HG03520 (cell line): ENCODE measurements around the gene ZNF133.
"Not testable (repeated sequence)": the region's sequence is repeated elsewhere in the genome, so short reads cannot be mapped to it uniquely, and the experiment has no call there.

Source experiments
- ATAC-seq: cut with Tn5 transposase; IDR thresholded peaks from one replicate; pipeline ENCODE4 v1.9.1; 2021; ENCODE audit warnings: mild to moderate bottlenecking, moderate library complexity; ENCODE audit not compliant: unreplicated experiment

The ZNF133 gene

DNA sequence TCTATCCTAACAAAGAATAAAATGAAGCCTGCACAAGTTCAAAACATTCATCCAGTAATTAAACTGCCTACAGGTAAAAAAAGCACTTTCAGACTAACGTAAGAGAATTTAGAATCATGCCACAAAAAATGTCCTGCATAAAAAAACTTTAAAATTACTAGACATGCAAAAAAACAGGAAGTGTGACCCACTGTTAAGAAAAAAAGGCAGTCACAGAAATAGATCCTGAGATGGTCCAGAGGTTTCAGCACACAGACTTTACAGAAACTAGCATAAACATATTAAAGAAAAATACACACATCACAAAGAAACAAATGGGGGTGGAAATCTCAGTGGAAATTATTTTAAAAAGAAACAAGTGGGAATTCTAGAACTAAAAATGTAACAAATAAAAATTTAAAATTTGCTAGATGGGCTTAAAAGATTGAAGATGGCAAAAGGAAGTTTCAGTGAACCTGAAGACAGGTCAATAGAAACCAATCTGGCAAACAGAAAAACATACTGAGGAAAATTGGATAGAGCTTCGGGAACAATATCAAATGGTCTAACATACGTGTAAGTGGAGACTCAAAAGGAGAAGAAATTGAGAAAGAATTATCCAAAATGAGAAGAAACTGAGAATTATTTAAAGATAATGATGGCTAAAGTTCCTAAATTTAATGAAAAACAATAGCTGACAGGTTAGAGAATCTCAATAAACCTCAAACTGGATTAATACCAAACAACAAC is 3.4 kb upstream of the ZNF133 start:
- ATAC-seq = no peak

DNA sequence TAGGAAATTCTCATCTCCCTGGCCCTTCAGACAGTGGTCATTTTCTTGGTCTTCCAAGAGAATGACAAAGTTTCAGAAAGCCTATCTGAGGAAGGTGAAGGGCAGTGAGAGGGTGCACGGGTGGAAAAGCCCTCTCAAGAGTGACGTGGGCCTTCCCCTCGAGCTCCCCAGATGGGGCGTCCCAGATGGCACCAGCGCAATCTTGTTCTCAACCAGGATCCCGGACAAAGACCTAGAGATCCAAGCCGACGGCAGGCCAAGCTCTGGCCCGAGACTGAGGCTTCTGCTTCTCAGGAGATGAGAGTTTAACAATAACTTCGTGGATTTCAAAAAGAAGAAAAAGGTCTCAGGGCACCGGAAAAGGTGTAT is 797 bp upstream of the ZNF133 start:
- ATAC-seq = no peak

DNA sequence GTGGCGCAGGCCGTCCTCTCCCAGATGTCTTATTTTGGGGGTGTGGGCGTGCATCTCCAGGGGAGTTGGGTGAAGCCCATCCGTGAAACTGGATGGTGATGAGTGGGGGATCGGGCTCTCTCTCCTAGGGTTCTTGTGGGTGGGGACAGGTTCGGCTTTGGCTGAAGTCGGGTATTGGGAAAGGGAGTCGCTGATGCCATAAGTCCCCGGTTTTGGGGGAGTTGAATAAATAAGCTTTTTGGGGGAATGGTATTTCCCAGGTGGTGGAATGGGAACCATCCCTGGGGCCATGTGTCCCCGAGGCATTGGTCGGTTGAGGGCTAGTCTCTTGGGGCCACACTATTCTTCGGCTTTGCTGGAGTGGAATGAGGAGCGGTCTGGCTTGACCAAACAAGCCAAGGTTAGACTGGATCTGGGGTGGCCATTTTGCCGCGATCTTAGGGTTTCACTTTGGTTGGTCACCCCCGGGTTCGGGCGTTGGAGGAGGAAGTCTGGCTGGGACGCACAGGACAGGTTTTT is 481 bp downstream of the ZNF133 start:
- ATAC-seq = no peak

DNA sequence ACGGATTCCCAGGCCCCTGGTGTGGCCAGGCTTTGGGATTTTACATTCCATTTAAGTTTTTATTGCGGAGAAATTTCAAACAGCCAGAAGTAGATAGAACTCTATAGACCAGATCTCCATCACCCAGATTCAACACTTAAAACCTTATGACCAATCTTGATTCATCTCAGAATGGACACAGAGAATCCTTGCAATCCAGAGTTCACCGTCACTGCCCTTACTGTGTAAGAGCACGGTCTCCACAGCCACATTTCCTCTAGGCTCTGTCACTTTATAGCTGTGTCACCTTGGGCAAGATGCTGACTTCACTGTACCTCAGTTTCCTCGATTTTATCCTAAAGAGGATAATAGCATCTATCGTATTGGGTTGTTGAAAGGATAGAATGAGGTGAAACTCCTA is 979 bp downstream of the ZNF133 start:
- no peak for ATAC-seq

DNA sequence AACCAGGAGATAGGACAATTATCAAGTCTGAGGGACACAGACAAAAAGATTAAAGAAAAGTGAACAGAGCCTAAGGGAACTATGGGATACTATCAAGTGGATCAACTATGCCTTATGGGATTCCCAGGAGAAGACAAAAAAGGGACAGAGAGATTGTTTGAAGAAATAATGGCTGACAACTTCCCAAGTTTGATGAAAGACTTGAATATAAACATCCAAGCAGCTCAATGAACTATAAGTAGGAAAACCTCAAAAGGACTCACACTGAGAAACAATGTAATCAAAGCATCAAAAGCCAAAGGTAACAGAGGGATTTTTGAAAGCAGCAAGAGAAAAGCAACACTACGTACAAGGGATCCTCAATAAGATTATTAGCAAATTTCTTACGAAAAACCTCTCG is 11.0 kb downstream of the ZNF133 start:
- no peak for ATAC-seq

DNA sequence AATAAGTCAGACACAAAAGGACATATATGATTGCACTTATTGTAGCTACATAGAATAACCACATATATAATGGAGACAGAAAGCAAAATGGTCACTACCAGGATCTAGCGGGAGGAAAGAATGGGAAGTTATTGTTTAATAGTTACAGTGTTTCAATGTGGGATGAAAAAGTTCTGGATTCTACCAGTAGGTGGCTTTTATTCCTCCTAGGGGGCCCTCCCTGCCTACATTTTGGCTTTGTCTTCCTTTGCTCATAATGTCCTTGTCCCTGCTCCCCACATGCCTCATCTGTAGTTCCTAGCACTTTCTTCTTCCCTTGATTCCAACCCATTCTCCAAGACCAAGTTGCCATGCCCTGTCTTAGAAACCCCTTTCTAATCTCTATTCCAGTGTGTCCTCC is 16.3 kb downstream of the ZNF133 start:
- ATAC-seq = no peak

DNA sequence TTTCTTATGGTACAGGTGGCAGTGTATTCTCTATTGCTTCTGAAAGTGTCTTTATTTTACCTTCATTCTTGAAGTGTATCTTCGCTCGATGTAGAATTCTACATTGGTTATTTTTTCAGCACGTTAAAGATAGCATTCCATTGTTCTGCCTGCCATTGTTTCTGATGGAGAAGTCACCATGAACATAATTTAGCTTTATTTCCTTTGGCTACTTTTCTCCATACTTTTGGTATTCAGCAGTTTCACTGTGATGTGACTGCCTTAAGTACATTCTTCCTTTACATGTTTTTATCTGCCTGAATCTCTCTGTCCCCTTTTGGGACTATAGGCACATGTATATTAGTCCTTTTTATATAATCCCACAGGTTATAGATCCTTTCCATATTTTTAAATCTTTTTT is 19.0 kb downstream of the ZNF133 start:
- ATAC-seq = no peak

DNA sequence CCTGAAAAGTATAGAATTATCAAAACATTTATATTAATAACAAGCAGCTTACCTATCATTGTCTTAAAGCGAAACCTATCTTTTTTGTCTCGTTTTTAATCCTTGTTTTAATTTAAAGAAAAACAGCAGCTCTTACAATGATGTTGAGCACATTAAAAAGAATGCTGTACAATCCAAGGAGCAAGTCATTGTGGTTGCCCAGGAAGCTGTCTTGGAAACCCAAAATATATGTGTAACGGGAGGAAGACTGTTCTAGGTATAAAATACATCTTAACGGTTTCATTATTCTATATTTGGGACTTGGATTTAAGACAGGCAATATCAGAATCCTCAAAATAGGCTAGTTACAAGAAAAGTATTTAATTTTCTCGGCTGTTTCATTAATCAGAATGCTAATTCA is 21.7 kb downstream of the ZNF133 start:
- ATAC-seq = no peak

DNA sequence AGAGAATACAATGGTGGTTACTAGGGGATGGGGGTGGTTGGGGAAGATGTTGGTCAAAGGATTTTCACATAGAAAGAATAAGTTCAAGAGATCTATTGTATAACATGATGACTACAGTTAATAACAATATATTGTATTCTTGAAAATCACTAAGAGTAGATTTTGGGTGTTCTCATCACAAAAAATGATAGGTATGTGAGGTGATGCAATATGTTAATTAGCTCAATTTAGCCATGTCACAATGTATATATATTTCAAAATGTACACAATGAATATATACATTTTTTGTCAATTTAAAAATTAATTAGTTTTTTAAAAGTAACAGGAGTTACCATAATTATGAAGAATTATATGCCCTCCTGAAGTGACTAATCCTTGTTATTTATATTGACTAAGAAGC is 22.3 kb downstream of the ZNF133 start:
- ATAC-seq = no peak

DNA sequence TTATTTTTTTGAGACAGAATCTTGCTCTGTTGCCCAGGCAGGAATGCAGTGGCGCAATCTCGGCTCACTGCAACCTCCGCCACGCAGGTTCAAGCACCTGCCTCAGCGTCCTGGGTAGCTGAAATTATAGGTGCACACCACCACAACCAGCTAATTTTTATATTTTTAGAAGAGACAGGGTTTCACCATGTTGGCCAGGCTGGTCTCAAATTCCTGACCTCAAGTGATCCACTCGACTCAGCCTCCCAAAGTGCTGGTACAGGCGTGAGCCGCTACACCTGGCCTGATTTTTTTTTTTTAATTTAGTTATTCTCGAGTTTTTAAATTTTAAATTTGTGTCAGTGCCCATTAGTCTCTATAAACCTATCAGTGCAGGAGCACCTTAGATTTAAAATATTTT is 24.4 kb downstream of the ZNF133 start:
- ATAC-seq = no peak

DNA sequence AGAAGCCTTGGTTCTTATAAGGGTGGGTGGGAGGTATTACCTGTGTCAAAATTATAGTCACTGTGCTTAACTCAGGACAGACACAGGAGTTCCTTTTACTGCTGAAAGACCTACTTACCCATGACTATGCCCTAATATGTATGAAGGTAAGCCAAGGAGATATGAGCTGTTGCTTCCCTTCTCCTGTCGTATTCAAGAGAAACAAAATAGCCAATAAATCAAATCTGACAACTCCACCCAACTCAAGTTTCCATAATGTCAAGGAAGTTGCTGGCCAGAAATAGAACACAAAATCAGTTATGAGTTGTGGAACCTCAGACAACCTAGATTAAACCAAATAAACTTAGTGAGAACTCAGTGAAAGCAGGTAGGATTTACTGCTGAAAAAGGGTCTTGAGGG is 25.1 kb downstream of the ZNF133 start:
- ATAC-seq = no peak

DNA sequence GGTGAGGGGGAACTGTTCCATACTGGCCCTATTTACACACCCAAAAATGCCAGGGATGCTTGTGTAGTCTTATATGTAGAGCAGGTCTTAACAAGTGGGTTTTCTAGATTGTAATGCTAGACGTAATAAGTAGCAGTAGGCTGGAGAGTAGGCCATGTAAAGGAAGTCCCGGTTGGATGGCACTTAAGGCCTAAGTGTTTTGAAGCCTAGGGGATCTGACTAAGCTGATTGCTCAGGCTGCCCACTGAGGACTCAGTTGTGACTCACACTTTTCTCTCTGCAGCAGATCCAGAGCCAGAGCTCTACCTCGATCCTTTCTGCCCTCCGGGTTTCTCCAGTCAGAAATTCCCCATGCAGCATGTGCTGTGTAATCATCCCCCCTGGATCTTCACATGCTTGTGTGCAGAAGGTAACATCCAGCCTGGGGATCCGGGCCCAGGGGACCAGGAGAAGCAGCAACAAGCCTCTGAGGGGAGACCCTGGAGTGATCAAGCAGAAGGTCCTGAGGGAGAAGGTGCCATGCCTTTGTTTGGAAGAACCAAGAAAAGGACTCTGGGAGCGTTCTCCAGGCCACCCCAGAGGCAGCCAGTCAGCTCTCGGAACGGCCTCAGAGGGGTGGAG is 26.6 kb downstream of the ZNF133 start:
- ATAC-seq = no peak

DNA sequence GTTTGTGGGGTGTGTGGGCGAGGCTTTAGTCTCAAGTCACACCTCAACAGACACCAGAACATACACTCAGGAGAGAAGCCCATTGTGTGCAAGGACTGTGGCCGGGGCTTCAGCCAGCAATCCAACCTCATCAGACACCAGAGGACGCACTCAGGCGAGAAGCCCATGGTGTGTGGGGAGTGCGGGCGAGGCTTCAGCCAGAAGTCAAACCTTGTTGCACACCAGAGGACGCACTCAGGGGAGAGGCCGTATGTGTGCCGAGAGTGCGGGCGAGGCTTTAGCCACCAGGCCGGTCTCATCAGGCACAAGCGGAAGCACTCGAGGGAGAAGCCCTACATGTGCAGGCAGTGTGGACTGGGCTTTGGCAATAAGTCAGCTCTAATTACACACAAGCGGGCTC is 27.8 kb downstream of the ZNF133 start:
- no peak for ATAC-seq

DNA sequence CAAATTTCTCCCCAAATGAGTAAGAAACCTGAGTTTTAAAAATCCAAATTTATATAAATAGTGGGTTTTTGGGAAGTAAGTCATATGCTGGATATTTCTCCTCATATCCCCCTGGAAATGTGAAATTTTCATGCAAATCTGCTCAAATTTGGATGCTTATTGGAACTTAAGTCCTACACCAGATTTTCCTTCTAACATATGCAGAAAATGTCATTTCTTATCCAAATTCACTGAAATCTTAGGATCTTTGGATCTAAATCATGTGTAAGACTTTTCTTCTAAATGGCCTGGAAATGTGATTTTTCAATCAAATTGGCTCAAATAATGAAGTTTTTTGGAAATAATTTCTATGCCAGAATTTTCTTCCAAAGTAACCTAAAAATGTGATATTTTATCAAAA is 33.0 kb downstream of the ZNF133 start:
- no peak for ATAC-seq

DNA sequence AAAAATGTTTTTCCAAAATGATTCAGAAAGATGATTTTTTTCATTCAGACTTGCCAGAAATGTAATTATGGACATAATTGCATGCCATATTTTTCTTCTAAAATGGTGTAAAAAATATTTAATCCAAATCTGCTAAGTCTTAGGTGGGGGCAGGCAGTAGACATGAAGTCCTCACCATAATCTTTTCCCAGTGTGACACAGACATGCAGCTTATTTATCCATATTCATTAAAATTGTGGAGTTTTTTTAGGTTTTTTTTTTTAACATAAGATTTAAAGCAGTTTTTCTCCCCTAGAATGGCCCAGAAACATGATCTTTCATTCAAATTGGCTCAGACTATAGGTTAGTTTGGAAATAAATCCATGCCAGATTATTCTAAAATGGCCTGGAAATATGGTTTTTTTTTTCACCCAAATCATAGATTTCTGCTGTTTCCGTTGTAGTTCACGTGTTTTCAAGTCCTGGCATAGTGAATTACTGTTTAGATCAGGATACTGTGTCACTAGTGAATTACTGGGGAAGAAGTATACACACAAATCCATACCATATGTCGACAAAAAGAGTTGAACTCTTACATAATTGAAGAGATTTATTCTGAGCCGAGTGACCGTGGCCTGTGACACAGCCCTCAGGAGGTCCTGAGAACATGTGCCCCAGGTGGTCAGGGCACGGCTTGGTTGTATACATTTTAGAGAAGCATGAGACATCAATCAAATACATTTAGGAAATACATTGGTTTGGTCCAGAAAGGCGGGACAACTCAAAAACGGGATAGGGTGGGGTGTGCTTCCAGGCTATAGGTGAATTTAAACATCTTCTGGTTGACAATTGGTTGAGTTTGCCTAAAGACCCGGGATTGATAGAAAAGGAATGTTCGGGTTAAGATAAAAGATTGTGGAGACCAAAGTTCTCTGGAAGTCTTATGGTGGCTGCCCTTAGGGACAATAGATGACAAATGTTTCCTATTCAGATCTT is 33.9 kb downstream of the ZNF133 start:
- ATAC-seq = no peak

DNA sequence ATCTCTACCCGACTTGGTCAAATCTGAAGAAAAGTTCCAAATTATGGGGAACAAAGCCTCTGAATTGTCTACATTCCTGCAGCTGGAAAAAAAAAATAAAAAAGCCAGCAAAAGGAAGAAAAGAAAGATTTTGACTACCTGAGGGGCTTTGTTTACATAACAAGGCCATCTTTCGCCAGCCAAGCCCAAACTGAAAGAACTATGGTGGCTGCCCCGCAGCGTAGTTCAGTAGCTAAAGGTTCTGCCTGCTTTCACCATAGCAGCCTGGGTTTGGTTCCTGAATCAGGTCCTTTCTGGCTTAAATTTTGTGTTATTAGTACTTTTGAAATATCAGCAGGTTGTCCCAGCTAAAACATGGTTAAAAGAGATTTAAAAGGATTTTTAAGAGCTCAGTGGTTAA is 35.4 kb downstream of the ZNF133 start:
- no peak for ATAC-seq

DNA sequence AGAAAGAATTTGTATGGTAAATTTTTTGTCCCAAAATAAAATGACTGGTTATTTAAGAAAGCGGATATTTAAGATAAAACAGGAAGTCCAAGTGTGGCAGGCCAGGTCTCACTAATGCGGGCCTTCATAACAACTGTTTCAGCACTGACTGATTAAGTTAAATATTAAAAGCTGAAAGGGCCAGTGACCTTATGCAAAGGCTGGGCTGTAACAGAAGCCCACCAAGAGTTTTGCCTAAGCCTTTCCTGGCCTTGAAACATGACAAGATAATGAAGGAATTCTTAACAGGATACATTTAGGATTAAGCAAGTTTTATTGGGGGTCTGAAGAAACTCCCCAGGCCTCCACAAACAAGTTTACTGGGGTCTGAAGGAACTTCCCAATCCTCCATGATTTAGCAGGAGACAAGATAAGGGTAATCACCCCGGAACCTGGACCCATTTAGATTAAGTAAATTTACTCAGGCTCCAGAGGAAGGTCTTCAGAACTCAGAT is 36.3 kb downstream of the ZNF133 start:
- no peak for ATAC-seq

DNA sequence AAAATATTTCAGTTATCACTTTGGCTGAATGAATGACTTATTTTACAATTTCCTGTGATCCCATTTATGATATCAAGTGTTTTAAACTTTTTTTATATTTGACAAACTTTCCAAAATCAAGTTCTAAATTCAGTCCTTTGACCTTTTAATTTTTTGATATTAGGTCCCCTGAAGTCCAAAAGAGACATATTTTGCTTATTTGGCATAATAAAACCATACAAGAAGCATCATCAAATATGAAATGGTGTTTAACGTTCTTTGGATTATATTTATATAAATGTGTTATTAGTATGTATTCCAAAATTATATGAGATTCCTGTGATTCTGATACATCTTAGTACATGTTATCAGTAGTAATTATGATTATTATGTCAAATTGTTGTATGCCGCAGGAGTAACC is 38.7 kb downstream of the ZNF133 start:
- ATAC-seq = no peak

DNA sequence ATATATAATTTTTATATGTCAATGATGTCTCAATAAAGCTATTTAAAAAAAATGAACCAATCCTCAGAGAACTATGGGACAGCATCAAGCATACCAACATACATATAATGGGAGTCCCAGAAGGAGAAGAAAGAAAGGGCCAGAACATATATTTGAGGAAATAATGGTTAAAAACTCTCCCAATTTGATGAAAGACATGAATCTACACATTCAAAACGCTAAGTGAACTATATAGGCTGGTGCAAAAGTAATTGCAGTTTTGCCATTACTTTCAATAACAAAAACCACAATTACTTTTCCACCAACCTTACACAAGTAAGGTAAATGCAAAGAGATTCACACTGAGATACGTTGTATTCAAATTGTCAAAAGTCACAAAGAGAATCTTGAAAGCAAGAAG is 43.4 kb downstream of the ZNF133 start:
- no peak for ATAC-seq

DNA sequence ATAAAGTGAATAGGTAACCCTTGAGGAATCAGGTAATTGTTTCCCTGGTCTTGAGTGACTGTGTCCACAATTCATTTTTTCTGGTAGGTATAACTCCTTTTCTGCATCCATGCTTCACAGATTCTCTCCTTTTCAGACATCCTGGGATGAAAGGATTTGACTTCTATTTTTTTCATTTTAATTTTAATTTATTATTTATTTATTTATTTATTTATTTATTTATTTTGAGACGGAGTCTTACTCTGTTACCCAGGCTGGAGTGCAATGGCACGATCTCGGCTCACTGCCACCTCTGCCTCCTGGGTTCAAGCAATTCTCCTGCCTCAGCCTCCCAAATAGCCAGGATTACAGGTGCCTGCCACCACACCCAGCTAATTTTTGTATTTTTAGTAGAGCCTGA is 61.4 kb downstream of the ZNF133 start:
- not testable (repeated sequence) for ATAC-seq

DNA sequence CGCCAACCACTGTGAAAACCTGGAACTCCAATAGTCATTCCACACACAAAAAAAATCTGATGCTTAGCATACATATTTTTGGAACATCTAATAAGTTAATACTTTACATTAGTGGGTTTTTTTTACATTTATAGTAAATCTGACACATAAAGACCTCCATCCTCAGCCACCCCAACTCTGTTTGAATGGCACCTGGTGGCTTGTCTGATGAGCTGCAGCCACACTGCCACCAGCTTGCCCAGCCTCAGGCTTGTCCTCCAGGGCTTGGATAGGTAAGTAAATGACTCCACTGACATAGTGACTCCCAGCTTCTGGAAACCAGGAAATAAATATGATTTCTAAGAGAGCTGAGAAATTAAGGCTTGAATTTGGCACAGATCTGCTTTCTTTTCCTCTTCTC is 71.5 kb downstream of the ZNF133 start:
- ATAC-seq = no peak
